NCI-H345 treated with DMSO at 0.1 percent for 48 hours (cell line): ENCODE measurements around the gene ERBB4.
"Not testable (repeated sequence)": the region's sequence is repeated elsewhere in the genome, so short reads cannot be mapped to it uniquely, and the experiment has no call there.

ENCODE experiments used
- DNase-seq: peaks from one replicate; lab custom pipeline; 2025; ENCODE audit not compliant: unreplicated experiment; lab: John Stamatoyannopoulos, UW

The ERBB4 gene

GRCh38 chr2:212227755-212228154 lies 310.8 kb downstream of the ERBB4 start:
- DNase-seq: peak; percentile 75

- no peak for DNase-seq
These were observed 312.5 kb downstream of the ERBB4 start for GRCh38 chr2:212226114-212226513.

GRCh38 chr2:212223696-212224095 lies 314.9 kb downstream of the ERBB4 start:
- no peak for DNase-seq

- no peak for DNase-seq
These were observed 325.4 kb downstream of the ERBB4 start for GRCh38 chr2:212213191-212213590.

- DNase-seq: no peak
These were observed 330.1 kb downstream of the ERBB4 start for GRCh38 chr2:212208467-212208866.

GRCh38 chr2:212197776-212198175 lies 340.8 kb downstream of the ERBB4 start:
- DNase-seq: no peak

GRCh38 chr2:212195626-212196025 lies 343.0 kb downstream of the ERBB4 start:
- no peak for DNase-seq

GRCh38 chr2:212194396-212194795 lies 344.2 kb downstream of the ERBB4 start:
- DNase-seq: no peak

- DNase-seq: no peak
These were observed 344.8 kb downstream of the ERBB4 start for GRCh38 chr2:212193803-212194202.

- no peak for DNase-seq
These were observed 345.5 kb downstream of the ERBB4 start for GRCh38 chr2:212193056-212193455.

GRCh38 chr2:212191438-212191837 lies 347.2 kb downstream of the ERBB4 start:
- not testable (repeated sequence) for DNase-seq

GRCh38 chr2:212186166-212186565 lies 352.4 kb downstream of the ERBB4 start:
- no peak for DNase-seq

GRCh38 chr2:212181646-212182045 lies 357.0 kb downstream of the ERBB4 start:
- DNase-seq: no peak

- DNase-seq: no peak
These were observed 358.1 kb downstream of the ERBB4 start for GRCh38 chr2:212180408-212181083.

- DNase-seq: no peak
These were observed 360.9 kb downstream of the ERBB4 start for GRCh38 chr2:212177724-212178123.

GRCh38 chr2:212176151-212176550 lies 362.5 kb downstream of the ERBB4 start:
- no peak for DNase-seq

- DNase-seq: no peak
These were observed 364.7 kb downstream of the ERBB4 start for GRCh38 chr2:212173756-212174510.

- no peak for DNase-seq
These were observed 365.3 kb downstream of the ERBB4 start for GRCh38 chr2:212173331-212173730.

GRCh38 chr2:212170382-212170781 lies 368.2 kb downstream of the ERBB4 start:
- DNase-seq: no peak

- no peak for DNase-seq
These were observed 380.5 kb downstream of the ERBB4 start for GRCh38 chr2:212158081-212158480.

- no peak for DNase-seq
These were observed 381.6 kb downstream of the ERBB4 start for GRCh38 chr2:212157012-212157411.

GRCh38 chr2:212156088-212156487 lies 382.5 kb downstream of the ERBB4 start:
- no peak for DNase-seq

GRCh38 chr2:212154477-212154878 lies 384.1 kb downstream of the ERBB4 start:
- DNase-seq: peak; percentile 51
